Left cardiac atrium (tissue), 4 donors: ENCODE measurements around the gene ELK1. TPM values are rescaled to one million over a fixed set of nuclear protein-coding genes. Genes with fewer than 3 reads are reported as not detected.
A peak's percentile ranks its signal among the peaks of the same experiment; 100 is the strongest.

Source experiments
- ATAC-seq, 2 donors: fragments of 200-7000 bp; cut with Tn5 transposase; one replicate each; pipeline ENCODE4 v1.9.1; 2020; ENCODE audit warnings: mild to moderate bottlenecking in 2 of 2, moderate library complexity in 2 of 2
- DNase-seq: peaks from one replicate; pipeline ENCODE4 v3.0.0-alpha.2; 2020
- intact Hi-C, 2 donors: fragments of 100-400 bp; cut with DNase I; formaldehyde crosslinking; loops; one replicate each; pipeline versions ENCODE4 v1.14.1 to v1.15.1; 2022 to 2023
- total RNA-seq, 2 donors: library from RNA; stranded (reverse); fragmentation: NEBNext Ultra II Directional; extraction: Animal tissue kit (Norgen Biotek cat#: 25700); gene quantifications; one replicate each; pipeline ENCODE4 v1.2.1, GENCODE V29; 2021
- donor health status: DM: no; HTN: yes; CAD: no.
- donor health status: DM: no; HTN: yes; CAD: no; lungs with severe emphysema.
- donor health status: DM: yes; HTN: yes; CAD: no.
- donor health status: Dilated cardiomyopathy.

Gene ELK1
- total RNA-seq, 2 donors from 2014 or later: 18.5 to 32.2 TPM

DNA sequence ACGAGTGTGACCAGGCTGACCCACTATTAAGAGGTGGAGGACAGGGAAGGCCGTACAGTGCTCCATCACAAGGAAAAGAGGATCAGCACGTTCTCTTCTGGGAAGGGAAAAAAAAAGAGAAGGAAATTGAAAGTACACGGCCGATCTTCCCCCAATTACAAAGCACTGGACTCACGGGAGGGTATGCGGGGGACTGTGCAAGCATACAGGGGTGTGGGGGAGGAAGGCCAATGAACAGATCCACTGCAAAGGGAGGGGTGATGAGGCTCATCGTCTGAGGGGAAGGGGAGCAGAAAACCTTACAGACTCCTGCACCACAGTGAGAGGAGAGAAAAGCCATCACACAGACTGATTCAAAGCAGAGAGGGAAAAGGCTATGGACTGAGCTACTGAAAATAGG lies 1.1 kb downstream of the ELK1 start:
- no peak for ATAC-seq
- intact Hi-C loops: loop anchor here in 1 of 2 donors (10.0 kb wide), 1 partner anchor 454 kb away; the partner anchor contains the start of gene UBA1
- no peak for DNase-seq

DNA sequence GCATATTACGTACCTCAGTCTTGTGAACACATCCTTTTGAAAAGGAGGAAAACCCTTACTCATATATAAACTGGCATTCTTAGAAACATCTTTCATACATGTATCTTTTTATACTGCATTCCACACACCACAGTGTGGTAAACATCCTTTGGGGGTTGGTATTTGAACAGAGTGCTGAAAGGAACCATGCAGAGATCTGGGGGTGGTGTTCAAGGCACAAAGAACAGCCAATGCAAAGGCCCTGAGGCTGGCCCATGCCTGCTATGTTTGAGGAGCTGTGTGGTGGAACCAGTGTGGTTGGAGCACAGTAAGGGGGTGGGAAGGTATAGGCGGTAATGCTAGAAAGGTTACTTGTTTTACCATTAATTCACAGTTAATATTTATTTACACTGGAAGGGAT lies 2.0 kb downstream of the ELK1 start:
- no peak for DNase-seq
- ATAC-seq: no peak
- intact Hi-C loops: loop anchor here in 1 of 2 donors (10.0 kb wide), 1 partner anchor 454 kb away; the partner anchor contains the start of gene UBA1

DNA sequence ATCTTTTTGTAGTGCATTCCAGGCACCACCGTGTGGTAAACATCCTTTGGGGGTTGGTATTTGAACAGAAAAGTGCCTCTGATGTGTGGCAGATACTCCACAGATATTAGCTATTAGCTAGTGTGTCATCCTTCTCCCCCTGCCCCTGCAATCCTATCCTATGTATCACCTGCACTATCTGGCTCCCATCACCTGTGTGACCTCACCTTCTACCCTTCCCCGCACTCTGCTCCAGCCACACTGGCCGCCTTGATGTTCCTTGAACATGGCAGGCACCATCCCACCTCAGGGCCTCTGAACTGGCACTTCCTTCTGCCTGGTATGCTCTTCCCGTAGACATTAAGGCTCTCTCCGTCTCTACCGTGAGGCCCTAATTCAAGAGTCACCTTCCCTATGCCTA lies 3.7 kb downstream of the ELK1 start:
- DNase-seq (no peak), ATAC-seq (no peak)
- intact Hi-C loops: loop anchor here in 1 of 2 donors (10.0 kb wide), 1 partner anchor 452 kb away; the partner anchor contains the start of gene UBA1

DNA sequence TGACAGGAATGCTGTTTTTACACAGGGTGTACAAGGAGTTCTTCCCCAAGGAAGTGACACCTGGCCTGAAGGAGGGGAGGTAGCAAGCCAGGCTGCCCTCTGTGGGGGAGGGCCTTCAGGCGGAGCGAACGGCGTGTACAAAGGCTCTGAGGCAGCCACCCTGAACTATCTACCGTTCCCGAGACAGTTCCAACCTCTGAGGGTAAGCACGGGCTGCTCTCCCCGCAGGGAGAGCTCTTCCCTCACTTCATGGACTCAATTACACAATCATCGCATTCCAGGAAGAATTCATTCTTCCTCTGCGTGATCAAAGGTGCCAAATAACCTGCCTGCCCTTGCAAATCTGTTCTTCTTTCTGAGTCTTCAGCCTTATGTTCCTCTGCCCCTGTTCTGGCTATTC lies 4.8 kb downstream of the ELK1 start:
- DNase-seq: no peak
- ATAC-seq: no peak
- intact Hi-C loops: loop anchor here in 1 of 2 donors (10.0 kb wide), 1 partner anchor 451 kb away; the partner anchor contains the start of gene UBA1

DNA sequence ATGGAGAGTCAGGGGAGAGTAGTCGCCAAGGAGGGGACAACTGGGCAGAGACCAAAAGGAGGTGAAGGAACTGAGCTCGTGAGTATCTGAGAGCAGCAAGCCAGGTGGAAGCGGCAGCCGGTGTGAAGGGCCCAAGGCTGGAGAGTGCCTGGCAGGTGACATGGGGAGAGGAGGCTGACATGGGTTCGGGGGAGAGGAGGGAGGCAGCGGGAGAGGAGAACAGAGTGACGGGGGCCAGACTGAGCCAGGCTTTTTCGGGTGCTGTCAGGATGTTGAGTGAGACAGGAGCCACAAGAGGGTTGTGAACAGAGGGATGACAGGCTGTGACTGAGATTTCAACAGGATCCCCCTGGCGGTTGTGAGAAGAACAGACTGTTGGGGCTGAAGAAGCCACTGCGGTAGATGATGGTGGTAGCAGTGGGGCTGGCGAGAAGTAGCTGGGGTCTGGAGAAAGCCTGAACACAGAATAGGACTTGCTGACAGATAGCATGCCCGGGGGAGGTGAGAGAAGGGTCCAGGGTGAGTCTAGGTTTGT lies 5.7 kb downstream of the ELK1 start:
- intact Hi-C loops: loop anchor here in 1 of 2 donors (5.0 to 10.0 kb wide), 2 partner anchors 82 to 450 kb away; partner anchors contain the start of genes ARAF and UBA1
- peak; percentile 49 to 68 for ATAC-seq
- DNase-seq: no peak

DNA sequence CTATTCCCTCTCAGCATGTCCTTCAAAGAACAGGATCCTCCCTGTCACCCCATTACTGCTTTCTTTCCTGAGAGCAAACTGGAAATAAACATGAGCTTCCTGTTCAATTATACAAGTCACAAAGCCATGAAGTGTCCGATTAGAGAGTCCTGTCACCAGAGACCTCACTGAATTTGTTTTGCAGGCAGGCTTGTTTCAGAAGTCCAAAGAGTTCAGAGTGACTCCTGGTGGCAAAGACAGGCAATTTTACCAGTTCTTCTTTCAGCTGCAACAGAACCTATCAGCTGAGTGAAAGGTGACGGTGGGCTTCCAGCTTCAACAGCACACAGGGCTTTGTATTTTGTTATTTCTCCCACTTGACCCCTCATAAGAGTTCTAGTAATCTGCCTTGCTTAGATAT lies 6.4 kb downstream of the ELK1 start:
- intact Hi-C loops: loop anchor here in 1 of 2 donors (5.0 to 10.0 kb wide), 2 partner anchors 82 to 449 kb away; partner anchors contain the start of genes ARAF and UBA1
- DNase-seq (no peak), ATAC-seq (peak; percentile 39 to 64)

DNA sequence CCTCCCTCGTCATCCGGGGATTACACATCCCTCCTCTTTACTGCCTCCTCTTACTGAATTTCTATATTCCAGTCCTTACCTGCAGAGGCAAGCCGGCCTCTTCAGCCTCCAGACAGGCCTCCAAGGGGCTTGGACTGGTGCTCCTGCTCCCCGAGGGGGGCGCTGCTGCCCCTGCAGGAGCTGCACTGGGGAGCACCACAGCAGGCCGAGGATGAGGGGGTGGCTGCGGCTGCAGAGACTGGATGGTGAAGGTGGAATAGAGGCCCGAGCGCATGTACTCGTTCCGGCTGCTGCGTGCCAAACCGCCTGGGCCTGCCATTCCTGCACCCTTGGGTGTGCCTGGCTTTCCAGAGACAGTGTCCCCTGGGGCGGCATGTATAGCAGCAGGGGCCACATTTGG lies 11.5 kb downstream of the ELK1 start:
- intact Hi-C loops: no loop called here

DNA sequence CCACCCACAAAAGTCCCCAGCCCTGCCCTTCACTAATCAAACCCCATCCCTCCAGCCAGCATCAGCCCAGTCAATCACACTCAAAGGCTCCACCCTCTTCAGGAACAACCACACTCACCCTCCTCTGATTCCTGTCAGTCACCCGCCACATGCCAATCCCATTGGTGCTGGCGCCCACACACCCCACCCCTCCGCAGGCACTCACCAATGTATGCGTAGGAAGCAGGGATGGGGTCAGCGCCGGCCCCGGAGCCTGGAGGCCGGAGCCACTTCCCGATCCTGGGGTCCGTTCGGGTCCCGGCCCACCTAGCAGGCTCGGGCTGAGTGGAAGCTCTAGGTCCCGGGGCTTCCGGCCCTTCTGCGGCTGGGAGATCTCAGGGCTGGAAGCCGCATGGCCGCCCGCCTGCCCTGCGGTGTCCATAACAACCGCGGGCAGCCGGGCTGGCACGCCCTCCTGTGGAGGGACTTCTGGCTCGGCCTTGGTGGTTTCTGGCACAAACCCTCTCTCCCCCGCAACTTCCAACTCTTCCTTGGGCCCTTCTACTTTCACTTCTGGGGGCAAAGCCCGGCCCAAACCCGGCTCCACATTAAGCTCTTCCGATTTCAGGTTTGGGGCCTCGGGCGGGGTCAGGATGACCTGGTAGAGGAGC lies 12.7 kb downstream of the ELK1 start:
- intact Hi-C loops: no loop called here
- ATAC-seq: peak; percentile 80 to 97
- peak; percentile 66 for DNase-seq

More for the DNA sequence above, 11.5 kb downstream of the ELK1 start:
- DNase-seq (no peak), ATAC-seq (no peak)

DNA sequence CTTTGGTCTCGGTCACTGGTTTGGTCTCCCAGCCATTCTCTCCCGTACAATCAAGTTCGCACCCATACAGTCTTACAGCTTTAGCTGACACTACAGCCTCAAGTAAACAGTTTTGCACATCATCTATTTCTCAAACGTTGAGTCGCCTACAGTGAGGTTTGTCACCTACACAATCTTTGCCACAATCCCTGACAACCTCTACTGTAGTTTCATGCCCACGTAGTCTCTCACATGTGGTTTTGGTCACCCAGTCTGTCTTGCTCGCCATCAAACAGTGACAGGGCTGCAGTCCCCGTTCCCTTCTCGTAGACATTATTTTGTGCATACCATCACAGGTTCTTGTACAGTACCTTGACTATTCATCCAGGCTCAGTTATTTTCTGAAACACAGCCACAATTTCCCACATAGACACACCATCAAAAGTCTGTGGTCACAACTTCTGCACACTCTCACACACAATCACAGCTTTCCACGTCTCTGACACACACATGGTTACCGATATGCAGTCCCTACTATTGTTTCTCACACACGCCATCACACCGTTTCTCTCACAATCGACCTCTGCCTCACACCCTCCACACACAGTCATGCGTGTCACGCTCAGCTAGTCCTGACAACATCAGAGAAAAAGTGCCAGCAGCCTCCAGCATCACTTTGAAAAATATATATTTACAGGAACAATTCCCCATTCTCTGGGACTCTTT lies 15.3 kb downstream of the ELK1 start:
- DNase-seq (no peak), ATAC-seq (no peak)
- intact Hi-C loops: no loop called here

DNA sequence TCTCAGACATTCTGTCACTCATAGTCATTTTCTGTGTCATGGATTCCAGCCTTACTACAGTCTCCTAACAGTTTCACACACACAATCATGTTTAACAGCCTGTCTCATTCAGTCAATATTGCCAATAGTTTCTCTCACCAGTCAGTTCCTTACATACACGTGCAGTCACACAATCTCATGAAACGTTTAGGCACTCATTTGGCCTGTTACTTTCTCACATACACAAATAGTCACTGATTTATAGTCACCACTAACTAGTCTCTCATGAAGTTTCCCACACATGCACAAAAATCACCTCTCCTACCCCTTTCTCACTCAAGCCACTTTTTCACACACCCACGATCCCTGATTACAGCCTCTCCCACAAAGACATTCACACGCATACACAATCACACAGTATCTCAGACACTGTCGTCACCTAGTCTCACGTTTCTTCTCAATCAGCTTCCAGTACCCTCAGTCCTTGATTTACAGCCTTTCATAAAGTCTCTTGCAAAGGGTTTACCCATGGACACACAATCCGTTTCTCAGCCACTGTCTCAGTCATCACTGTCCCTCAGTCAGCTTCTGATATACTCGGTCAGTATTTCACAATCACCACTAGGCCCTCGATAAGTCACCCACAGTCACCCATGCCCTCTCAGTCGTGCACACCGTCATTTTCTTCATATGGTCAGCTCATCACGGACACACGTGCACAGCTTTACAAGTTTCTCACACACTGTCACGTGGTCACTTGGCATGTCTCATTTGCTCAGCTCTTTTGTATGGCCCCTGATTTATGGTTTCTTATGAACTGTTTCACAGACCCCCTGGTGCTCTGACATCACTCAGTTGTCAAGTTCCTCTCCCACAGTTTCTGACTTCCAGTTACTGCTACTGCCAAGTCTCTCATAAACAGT lies 16.4 kb downstream of the ELK1 start:
- DNase-seq (no peak), ATAC-seq (no peak)
- intact Hi-C loops: no loop called here

DNA sequence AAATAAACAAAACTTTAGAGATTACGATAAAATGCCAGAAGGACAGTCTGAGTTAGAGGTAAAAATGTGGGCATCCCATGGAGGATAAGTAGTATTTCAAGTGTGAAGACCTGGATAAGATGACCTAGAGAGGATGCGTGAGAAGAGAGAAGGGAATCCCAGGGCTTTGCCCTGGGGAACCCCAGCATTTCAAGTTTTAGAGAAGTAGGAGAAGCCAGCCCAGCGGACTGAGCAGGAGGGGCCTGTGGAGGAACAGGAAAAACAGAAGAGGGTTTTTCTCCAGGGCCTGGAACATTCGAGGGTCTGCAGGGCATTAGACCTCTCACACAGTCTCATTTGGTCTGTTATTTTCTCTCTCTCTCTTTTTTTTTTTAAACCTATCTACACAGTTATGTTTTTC lies 17.7 kb downstream of the ELK1 start:
- DNase-seq (no peak), ATAC-seq (no peak)
- intact Hi-C loops: no loop called here

DNA sequence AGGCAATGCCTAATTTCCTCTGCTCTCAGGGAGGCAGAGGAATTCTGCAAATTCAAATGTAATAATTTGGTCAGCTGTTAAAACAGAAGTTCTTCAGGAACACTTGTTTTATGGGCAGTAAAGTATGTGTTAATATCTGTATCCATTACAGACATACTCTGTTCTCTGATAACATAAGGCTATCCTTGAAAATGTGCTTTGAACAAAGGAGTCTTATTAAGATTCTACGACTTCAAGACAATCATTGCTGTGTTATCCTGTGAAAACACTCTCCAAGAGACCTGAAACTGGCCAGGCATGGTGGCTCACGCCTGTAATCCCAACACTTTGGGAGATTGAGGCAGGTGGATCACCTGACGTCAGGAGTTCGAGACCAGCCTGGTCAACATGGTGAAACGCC lies 18.7 kb downstream of the ELK1 start:
- intact Hi-C loops: no loop called here
- DNase-seq (no peak), ATAC-seq (no peak)

DNA sequence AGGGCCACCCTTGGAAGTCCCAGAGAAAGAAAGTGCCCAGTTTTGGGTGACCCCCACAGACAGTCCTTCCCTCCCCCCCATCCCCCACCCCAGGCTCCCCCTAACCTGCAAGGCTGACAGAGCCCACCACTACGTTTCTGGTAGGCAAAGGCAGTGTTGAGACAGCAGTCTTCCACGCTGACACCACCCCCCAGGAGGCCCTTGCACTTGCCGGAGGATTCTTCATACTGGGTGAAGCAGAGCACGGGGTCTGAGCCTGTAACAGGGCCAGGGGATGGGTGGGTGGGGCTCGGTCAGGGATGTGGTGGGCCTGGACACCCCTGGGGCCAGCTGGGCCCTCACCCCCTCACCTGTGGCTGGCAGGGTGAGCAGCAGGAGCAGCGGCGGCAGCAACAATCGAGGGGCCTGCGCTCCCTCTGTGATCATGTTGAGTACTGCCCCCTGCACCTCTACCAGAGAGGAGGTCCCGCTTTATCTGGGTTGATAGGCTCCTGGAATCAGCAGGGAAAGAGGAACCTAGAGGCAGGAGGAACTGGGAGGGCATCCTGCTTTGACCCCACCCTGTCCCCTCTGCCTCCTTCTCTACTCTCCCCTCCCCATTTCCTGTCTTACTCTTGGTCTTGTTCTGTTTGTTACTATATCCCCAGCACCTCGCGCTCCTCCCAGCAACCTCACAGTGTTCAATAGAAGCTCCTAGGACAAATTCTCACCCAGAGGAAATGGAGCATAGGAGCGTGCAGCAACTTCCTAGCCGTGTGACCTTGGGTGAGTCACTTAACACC lies 20.8 kb downstream of the ELK1 start, which contains the start of gene CFP:
TSS of gene CFP (minus strand) at position 512 of the 782 bp plus-strand sequence. CDS start at position 426, 86 bp downstream.
- intact Hi-C loops: loop anchor here in 1 of 2 donors (10.0 kb wide), 1 partner anchor 65 kb away; the partner anchor contains the start of gene ARAF
- ATAC-seq: peak in 1 of 2 donors; percentile 47
- no peak for DNase-seq

DNA sequence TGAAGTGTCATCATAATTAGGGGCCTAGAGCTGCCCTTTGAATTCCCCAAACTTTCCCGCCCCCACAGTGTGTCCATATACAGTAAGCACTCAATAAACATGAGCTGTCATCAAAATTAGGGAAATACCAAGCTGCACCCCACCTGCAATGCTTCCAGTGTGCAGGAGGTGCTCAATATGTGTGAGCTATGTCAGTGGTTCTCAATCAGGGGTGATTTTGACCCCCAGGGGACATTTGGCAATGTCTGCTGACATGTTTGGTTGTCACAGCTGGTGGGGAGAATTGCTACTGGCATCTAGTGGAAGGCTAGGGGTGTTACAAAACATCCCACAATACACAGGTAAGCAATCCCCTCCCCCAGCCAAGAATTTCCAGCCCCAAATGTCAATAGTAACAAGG lies 21.4 kb downstream of the ELK1 start:
- no peak for DNase-seq
- no peak for ATAC-seq
- intact Hi-C loops: loop anchor here in 1 of 2 donors (10.0 kb wide), 1 partner anchor 64 kb away; the partner anchor contains the start of gene ARAF

DNA sequence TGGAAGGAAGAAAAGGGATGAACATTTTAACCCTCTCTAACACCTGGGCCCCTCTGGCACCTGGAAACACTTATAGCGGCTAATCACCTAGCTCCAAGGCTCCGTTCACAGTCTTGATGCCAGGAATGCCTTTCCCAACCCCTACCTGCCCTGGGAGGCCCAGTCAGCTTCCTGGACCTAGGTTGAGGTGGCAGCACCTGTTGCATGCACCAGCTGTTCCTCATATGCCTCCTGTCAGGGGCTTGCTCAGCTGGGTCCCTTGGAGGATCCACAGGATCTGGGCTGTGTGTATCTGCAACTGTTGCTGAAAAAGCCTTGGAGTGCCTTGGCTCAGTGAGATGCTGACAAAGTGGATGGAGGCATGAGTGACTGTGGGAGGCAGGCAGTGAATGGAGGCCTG lies 25.0 kb downstream of the ELK1 start:
- ATAC-seq: no peak
- DNase-seq: no peak
- intact Hi-C loops: loop anchor here in 1 of 2 donors (10.0 kb wide), 1 partner anchor 61 kb away; the partner anchor contains the start of gene ARAF

DNA sequence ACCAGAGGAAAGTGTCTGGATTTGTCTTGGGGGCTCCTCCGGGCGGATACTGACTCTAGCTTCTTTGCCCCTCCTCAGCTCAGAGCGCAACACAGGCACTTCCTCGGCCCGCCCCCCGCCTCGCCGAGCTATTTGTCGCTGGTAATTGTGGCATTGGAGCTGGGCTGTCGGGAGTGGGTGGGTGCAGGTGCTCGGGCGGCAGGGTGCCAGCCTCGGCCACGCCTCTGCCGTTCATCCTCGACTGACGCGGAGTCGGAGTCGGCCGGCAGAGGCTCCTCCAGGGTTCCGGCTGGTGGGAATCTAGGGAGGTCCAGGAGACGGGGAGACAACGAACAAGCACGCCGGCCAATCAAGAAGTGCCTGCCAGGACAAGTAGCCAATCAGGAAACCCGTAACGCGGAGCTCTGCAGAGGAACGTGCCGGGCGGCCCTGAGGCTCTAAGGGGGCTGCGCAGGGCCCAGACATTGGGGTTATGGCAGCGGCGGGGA lies 26.8 kb downstream of the ELK1 start:
- DNase-seq (peak; percentile 67), ATAC-seq (peak; percentile 60 to 78)
- intact Hi-C loops: loop anchor here in 1 of 2 donors (10.0 kb wide), 1 partner anchor 59 kb away; the partner anchor contains the start of gene ARAF

DNA sequence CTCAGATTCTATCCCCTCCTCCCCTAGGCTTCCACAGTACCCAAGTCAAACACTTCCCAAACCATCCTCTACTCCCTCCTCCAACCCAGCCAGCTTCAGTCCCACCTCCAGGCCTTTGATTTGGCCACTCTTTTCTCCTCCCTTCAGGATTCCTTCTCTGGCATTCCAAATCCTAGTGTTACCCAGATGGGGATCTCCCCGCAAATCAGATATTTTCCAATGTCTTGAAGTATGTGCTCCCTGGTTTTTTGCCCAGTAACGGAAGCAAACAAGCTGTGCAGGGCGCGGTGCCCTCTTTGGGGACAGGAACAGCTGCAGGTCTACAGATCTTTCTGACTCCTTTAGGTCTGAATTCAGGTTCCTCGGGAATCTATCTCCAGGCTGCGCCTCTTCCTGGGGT lies 28.5 kb downstream of the ELK1 start:
- intact Hi-C loops: loop anchor here in 1 of 2 donors (10.0 kb wide), 1 partner anchor 57 kb away; the partner anchor contains the start of gene ARAF
- ATAC-seq (no peak), DNase-seq (no peak)

DNA sequence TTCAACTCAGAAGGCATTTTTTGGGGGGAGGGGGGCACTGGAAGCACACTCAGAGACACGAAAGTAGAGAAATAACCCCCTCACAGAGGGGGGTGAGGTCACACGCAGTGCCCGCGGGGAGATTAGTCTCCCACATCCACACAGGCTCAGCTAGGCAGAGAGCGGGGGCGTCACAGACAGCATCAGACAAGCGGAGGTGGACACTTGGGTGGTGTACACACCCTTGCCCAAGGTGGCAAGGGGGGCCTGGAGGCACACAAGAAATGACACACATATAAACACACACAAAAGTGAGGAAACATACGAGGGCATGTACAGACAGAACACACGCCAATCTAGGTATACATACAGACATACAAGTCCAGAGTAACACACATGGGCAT lies 30.1 kb downstream of the ELK1 start:
- no peak for ATAC-seq
- intact Hi-C loops: loop anchor here in 1 of 2 donors (10.0 kb wide), 1 partner anchor 55 kb away; the partner anchor contains the start of gene ARAF
- DNase-seq: no peak
